Mammary epithelial cell (primary cell): ENCODE data around the gene CASP8.

Experiments used
- CTCF ChIP-seq, 2 donors: IDR thresholded peaks in 1 of 2; conservative IDR thresholded peaks in 1 of 2; 2 replicates each; pipeline ENCODE4 v1.5.1; 2011 to 2012; ENCODE audit warnings: inconsistent platforms in 2 of 2, low read length in 2 of 2, mild to moderate bottlenecking in 2 of 2, control low read depth in 1 of 2, low read depth in 1 of 2; ENCODE audit not compliant: insufficient read depth in 1 of 2; ENCODE audit errors: extremely low read depth in 1 of 2
- EZH2 ChIP-seq: IDR thresholded peaks from 2 replicates; pipeline ENCODE4 v1.6.1; 2012; ENCODE audit warnings: low read length, inconsistent platforms, borderline replicate concordance

GRCh38 chr2:201242571-201243277 lies 17.6 kb upstream of the CASP8 start:
- no peak for TF ChIP-seq CTCF (conservative IDR thresholded peaks at IDR 0.05 in 1 of 2, IDR thresholded peaks at IDR 0.05 in 1 of 2; ENCODE audit: extremely low read depth in 1 of 2, insufficient read depth in 1 of 2, low read depth in 1 of 2, low read length in 2 of 2)
- TF ChIP-seq EZH2: no peak
